GM12875 (cell line): ENCODE data around the gene RGS5.
"Not testable (repeated sequence)": the region's sequence is repeated elsewhere in the genome, so short reads cannot be mapped to it uniquely, and the experiment has no call there.

Experiments used
- H3K4me3 ChIP-seq: one replicate; pipeline ENCODE4 v1.5.1; 2011; ENCODE audit warnings: low read depth, low read length, control low read depth
- TF ChIP-seq, protein P1 (sequence below): IDR thresholded peaks from 2 replicates; pipeline ENCODE4 v1.5.1; 2011; ENCODE audit warnings: low read depth, mild to moderate bottlenecking, control low read depth, inconsistent platforms, low read length, moderate library complexity, borderline replicate concordance; ENCODE audit not compliant: insufficient read depth

The RGS5 gene

DNA sequence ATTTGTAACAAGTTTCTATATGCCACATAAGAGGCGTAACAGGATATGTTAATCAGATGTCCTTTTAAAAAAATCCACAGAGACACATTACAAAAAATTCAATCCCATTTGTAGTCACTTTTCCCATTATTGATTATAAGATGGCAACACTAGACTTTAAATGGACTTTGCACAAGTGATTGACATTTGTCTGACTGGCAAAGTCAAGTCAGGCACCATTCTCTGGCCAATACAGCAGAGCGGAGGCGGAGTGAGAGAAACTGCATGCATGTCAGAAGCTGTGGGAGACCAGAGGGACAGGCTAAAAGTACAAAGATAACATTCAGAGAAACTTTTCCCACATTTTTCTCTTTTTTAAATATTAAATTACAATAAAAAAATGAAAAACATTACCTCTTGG is 28.1 kb upstream of the RGS5 start:
- no peak overlapping the region for H3K4me3 ChIP-seq
- TF ChIP-seq, protein P1, sequence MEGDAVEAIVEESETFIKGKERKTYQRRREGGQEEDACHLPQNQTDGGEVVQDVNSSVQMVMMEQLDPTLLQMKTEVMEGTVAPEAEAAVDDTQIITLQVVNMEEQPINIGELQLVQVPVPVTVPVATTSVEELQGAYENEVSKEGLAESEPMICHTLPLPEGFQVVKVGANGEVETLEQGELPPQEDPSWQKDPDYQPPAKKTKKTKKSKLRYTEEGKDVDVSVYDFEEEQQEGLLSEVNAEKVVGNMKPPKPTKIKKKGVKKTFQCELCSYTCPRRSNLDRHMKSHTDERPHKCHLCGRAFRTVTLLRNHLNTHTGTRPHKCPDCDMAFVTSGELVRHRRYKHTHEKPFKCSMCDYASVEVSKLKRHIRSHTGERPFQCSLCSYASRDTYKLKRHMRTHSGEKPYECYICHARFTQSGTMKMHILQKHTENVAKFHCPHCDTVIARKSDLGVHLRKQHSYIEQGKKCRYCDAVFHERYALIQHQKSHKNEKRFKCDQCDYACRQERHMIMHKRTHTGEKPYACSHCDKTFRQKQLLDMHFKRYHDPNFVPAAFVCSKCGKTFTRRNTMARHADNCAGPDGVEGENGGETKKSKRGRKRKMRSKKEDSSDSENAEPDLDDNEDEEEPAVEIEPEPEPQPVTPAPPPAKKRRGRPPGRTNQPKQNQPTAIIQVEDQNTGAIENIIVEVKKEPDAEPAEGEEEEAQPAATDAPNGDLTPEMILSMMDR: no peak

GRCh38 chr1:163228271-163228670 is 25.6 kb upstream of the RGS5 start:
- not testable (repeated sequence) for H3K4me3 ChIP-seq

DNA sequence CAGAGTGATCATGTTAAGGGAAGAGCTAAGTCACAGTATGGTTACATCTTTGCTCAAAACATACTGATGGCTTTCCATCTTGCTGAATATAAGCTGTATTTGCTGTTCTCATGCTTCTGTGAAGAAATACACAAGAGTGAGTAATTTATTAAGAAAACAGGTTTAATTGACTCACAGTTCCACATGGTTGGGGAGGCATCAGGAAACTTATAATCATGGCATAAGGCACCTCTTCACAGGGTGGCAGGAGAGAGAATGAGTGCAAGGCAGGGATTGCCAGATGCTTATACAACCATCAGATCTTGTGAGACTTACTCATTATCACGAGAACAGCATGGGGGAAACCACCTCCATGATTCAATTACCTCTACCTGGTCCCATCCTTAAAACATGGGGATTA is 24.4 kb upstream of the RGS5 start:
- no peak overlapping the region for H3K4me3 ChIP-seq
- TF ChIP-seq, protein P1: no peak

GRCh38 chr1:163213626-163214025 is 10.9 kb upstream of the RGS5 start:
- no peak overlapping the region for H3K4me3 ChIP-seq

GRCh38 chr1:163211667-163212066 is 9.0 kb upstream of the RGS5 start:
- no peak overlapping the region for H3K4me3 ChIP-seq
- TF ChIP-seq, protein P1: no peak

More at GRCh38 chr1:163213626-163214025, 10.9 kb upstream of the RGS5 start:
- TF ChIP-seq, protein P1: no peak

- H3K4me3 ChIP-seq: no peak overlapping the region
- TF ChIP-seq, protein P1: no peak
Measured at GRCh38 chr1:163205513-163205912, 2.8 kb upstream of the RGS5 start.

DNA sequence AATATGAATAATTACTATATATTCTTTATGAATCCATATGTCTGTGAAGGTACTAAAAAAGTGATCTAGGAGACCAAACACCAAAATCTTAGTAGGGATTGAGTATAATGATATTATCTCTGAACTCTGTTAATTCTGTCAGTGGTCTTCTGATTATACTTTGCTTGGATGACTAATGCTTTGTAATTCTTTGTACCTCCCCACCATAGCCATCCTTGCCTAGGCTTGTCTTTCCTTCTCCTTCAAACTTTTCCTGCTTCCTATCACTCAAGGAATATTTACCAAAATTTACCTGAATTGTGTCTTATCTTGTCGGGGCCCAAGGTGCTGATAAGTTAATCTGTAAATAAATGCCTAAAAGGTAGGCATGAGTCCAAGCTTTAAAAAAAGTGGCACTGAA is 845 bp upstream of the RGS5 start:
- TF ChIP-seq, protein P1: no peak
- H3K4me3 ChIP-seq: no peak overlapping the region

DNA sequence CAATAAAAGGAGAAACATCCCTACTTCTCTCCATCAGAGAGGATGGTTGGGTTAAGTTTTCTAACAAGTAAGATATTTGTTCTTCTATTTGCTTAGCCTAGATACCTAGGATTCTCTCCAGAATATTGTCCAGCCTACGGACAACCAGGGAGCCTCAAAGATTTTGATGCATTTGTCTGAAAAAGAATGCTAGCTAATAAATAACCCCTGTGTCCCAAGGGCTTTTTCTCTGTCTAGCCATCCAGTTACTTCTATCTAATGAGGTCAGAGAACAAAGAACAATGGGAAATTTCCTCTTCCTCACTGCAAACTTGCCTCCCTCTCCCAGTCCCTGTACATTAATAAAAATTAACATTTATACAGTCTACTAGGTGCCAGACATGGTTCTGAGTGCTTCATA is 810 bp downstream of the RGS5 start:
- H3K4me3 ChIP-seq: no peak overlapping the region
- TF ChIP-seq, protein P1: no peak
